Mesodermal cell (in vitro differentiated cells): Measurements from ENCODE around the gene GPN2.

ENCODE experiments used
- H3K27ac ChIP-seq: 2 replicates; pipeline ENCODE4 v1.7.0; 2013; ENCODE audit warnings: mild to moderate bottlenecking, low read depth, low read length, moderate library complexity; ENCODE audit not compliant: severe bottlenecking
- H3K36me3 ChIP-seq: 2 replicates; pipeline ENCODE4 v1.7.1; 2013; ENCODE audit warnings: mild to moderate bottlenecking, low read length, moderate library complexity; ENCODE audit not compliant: control insufficient read depth, insufficient read depth
- H3K4me1 ChIP-seq: one replicate; pipeline ENCODE4 v1.7.1; 2013; ENCODE audit warnings: mild to moderate bottlenecking, low read length; ENCODE audit not compliant: insufficient read depth, control insufficient read depth, poor library complexity, severe bottlenecking
- H3K4me3 ChIP-seq: 2 replicates; pipeline ENCODE4 v1.7.0; 2013; ENCODE audit warnings: low read length, control low read depth, mild to moderate bottlenecking; ENCODE audit not compliant: insufficient read depth, poor library complexity, severe bottlenecking; ENCODE audit errors: extremely low read depth
- H3K9me3 ChIP-seq: 2 replicates; pipeline ENCODE4 v1.7.1; 2013; ENCODE audit warnings: mild to moderate bottlenecking, low read length, moderate library complexity; ENCODE audit not compliant: control insufficient read depth
- WGBS, 2 experiments: methylation state at CpG; one replicate each; pipeline ENCODE4 v1.1.5; 2013; ENCODE audit warnings: missing lambda C conversion rate in 2 of 2; ENCODE audit not compliant: insufficient coverage in 2 of 2; 5-methylcytosine and 5-hydroxymethylcytosine counted together

The GPN2 gene

DNA sequence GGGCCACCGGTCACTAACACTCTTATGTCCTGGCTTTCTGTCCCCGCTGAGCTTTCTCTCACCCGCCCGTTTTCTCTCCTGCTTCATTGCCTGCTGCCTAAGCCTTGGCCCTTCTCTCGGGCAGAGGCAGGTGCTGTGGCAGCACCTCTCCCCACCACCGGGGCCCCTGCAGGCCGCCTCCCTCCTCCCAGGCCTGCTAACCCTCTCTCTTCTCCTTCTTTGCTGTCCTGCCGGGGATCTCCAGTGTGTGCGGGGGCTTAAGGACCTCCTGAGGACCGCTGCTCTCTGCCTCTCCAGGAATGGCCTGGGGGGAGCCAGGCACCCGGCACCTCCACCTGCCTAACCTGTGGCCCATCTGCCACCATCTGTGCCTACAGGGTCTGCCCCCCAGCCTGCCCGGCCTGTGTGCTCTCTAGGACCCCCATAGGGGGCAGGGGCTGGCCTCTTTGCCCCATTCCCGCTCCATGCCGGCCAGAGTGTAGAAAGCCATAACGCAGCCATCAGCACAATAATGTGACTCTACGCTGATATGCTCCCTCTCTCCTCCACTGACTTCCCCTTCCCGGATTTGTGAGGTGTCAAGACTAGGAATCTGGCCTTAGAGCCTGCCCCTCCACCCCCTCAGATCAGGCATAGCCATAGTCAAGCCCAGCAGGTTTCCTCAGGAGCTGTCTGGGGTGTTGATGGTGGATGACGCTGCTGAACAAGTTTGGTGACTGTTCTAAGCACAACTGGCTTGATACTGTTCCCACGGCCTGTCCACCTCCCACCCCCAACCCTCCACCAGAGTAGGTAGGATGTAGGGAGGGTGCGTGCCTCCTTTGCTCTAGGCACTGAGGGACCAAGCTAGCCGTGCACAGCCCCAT, 33.2 kb downstream of the GPN2 start:
- Histone ChIP-seq H3K27ac (no peak overlapping the region), H3K9me3 (no peaks in the 10 kb centered on the region), H3K4me1 (peaks cover 9% of the 10 kb centered on the region), H3K4me3 (no peak overlapping the region), H3K36me3 (peaks cover 38% of the 10 kb centered on the region)
- 86 to 91% methylated on average over 16 to 17 of the region's 21 CpGs for WGBS, 2 experiments

DNA sequence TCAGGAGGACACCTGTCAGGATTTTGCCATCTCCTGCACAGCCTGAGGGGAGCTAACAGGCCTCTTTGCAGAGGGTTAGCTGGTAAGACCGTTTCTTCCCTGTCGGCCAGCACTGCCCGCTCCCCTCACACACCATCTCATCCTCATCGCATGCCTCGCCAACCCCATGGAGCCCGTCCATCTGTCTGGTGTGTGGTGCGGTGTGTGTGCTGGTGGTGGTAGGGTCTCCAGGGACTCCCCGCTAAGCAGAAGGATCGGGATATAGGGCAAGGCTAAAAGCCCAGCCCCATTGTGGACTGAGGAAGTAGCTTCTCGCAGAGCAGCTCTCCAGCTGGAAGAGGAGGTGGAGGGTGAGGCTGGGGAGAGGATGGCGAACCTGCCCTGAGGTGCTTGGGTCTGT, 33.9 kb downstream of the GPN2 start:
- H3K4me1 ChIP-seq: peaks cover 4% of the 10 kb centered on the region
- H3K36me3 ChIP-seq: peaks cover 45% of the 10 kb centered on the region
- WGBS, 2 experiments: 81% methylated on average over 4 of the region's 11 CpGs
- no peaks in the 10 kb centered on the region for H3K9me3 ChIP-seq
- H3K4me3 ChIP-seq: no peak overlapping the region
- H3K27ac ChIP-seq: no peak overlapping the region

DNA sequence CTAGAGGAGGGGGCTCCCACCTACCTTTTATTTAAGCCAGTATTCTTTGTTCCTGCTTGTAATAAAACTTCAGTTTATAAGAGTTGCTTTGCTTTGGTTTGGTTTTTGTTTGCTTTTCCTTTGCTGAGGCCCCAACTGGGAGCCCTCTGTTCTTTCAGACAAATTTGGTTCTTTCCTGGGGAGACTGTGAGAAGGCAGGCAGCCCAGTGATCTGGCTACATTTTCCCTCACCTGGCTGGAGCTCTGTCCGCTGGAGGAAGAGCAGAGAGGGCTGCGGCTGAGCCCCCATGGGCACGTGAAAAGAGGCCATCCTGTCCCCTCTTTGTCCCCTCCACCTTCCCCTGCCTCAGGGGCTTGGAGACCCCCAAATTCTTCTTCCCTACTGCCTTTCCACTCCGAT, 34.4 kb downstream of the GPN2 start:
- no peak overlapping the region for H3K4me3 ChIP-seq
- WGBS, 2 experiments: 97 to 100% methylated on average over 4 of the region's 4 CpGs
- H3K9me3 ChIP-seq: no peaks in the 10 kb centered on the region
- H3K27ac ChIP-seq: no peak overlapping the region
- H3K4me1 ChIP-seq: no peaks in the 10 kb centered on the region
- peaks cover 50% of the 10 kb centered on the region for H3K36me3 ChIP-seq

DNA sequence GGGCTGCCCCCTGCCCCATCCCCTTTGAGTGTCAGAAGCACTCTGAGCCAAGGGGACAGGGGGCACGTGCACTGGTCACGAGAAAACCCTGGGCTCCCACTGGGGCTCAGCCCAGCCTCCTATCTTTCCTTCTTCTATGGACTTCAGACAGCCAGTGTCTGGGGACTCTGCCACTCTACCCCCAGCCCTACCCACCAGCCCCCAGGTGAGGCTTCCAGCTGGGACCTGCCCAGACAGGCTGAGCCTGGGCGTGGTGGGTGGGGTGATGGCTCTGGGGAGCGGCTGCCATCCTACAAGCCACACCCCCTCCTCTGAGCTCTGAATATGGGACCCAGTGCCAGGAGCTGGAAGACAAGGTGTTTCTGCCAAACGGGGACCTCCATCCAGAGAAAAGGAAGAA, 35.2 kb downstream of the GPN2 start:
- 96% methylated on average over 2 of the region's 5 CpGs; no CpG with 5 or more reads in 1 of the 2 experiments for WGBS, 2 experiments
- no peaks in the 10 kb centered on the region for H3K9me3 ChIP-seq
- no peak overlapping the region for H3K27ac ChIP-seq
- H3K4me1 ChIP-seq: no peaks in the 10 kb centered on the region
- H3K4me3 ChIP-seq: no peak overlapping the region
- peaks cover 57% of the 10 kb centered on the region for H3K36me3 ChIP-seq

DNA sequence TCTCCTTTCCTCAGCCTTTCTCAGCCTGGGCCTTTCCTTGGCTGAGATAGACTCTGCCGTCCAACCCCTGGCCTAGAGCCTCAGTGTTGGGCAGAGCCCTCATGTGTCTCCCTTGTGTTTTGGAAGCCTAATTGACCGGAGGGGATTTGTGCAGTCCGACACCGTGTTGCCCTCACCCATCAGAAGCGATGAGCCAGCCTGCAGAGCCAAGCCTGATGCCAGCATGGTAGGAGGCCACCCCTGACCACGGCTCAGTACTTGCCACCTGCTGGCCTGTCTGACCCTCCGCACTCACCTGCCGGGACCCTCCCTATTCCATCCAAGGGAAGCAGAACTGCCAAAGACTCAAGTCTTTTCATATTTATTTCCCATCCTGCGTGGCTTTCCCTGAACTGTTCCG, 36.5 kb downstream of the GPN2 start:
- H3K9me3 ChIP-seq: no peaks in the 10 kb centered on the region
- H3K4me1 ChIP-seq: no peaks in the 10 kb centered on the region
- peak overlapping the region; percentile 8 for H3K27ac ChIP-seq
- 93 to 97% methylated on average over 8 to 10 of the region's 10 CpGs for whole genome bisulfite sequencing, 2 experiments
- H3K4me3 ChIP-seq: no peak overlapping the region
- peaks cover 70% of the 10 kb centered on the region for H3K36me3 ChIP-seq

DNA sequence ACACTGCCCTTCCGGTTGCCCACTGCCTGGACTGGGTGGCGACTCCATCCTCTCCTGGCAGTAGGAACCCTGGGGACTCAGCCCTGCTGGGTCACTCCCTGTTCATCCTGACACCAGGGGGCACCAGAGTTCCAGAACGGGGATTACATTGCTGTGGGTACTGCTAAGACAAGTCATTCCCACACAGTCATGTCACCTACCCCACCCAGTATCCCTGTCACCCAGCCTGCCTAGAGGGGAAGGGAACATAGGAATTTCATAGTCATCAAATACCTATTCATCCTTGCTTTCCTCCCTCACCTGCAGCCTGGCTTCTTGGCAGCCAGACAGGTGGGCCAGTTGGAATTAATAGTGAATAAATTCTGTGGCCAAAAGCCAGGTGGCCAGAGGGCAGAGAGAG, 36.9 kb downstream of the GPN2 start:
- no peaks in the 10 kb centered on the region for H3K9me3 ChIP-seq
- no peaks in the 10 kb centered on the region for H3K4me1 ChIP-seq
- 62 to 73% methylated on average over 2 to 3 of the region's 3 CpGs for WGBS, 2 experiments
- H3K4me3 ChIP-seq: no peak overlapping the region
- peak overlapping the region; percentile 8 for H3K27ac ChIP-seq
- H3K36me3 ChIP-seq: peaks cover 74% of the 10 kb centered on the region

DNA sequence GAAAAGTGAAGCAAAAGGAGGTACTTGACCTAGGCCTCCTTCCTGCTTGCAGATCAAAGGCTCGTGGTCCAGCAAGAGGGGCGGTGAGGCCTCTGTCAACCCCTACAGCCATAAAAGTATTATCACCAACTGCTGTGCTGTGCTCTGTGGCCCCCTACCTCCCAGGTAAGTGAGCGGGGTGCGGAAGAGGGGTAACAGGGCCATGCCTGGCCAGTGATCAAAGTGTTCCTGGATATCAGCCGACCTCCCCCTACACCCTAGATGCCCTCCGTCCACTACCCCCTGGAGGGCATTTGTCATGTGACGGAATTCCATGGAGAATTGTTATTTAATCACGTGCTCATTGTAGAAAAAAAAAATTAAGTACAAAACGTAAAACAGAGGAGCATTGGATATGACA, 37.4 kb downstream of the GPN2 start:
- Histone ChIP-seq H3K27ac (no peak overlapping the region), H3K36me3 (peaks cover 78% of the 10 kb centered on the region), H3K4me3 (no peak overlapping the region), H3K9me3 (no peaks in the 10 kb centered on the region), H3K4me1 (no peaks in the 10 kb centered on the region)
- WGBS, 2 experiments: 72 to 85% methylated on average over 2 to 6 of the region's 9 CpGs

DNA sequence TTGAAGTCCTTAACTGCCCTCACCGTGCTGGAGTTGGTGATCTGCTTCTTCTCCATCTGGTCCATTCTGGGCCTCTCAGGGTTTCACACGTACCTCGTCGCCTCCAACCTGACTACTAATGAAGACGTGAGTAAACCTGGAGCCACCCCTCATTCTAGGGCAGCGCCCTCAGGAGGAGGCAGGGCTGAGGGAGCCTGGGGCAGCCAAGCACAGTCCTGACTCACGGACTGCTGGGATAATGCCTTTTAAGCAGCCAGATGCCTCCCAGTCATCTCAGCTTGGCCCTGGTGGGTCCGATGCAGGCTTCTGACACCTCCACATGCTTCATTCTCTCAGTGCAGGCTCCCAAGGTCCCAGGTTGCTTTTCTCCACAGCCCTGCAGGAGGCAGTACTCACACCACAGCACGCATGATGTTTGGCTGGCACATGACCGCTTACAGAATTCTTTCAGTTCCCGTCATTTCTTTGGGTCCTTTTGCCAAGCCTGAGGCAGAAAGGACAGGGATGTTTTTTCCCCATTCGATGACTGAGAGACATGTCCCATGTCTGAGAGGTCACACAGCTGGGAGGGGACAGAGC, 38.9 kb downstream of the GPN2 start:
- H3K4me3 ChIP-seq: no peak overlapping the region
- WGBS, 2 experiments: 91 to 94% methylated on average over 12 of the region's 12 CpGs
- no peaks in the 10 kb centered on the region for H3K9me3 ChIP-seq
- H3K27ac ChIP-seq: no peak overlapping the region
- H3K36me3 ChIP-seq: peaks cover 88% of the 10 kb centered on the region
- no peaks in the 10 kb centered on the region for H3K4me1 ChIP-seq

DNA sequence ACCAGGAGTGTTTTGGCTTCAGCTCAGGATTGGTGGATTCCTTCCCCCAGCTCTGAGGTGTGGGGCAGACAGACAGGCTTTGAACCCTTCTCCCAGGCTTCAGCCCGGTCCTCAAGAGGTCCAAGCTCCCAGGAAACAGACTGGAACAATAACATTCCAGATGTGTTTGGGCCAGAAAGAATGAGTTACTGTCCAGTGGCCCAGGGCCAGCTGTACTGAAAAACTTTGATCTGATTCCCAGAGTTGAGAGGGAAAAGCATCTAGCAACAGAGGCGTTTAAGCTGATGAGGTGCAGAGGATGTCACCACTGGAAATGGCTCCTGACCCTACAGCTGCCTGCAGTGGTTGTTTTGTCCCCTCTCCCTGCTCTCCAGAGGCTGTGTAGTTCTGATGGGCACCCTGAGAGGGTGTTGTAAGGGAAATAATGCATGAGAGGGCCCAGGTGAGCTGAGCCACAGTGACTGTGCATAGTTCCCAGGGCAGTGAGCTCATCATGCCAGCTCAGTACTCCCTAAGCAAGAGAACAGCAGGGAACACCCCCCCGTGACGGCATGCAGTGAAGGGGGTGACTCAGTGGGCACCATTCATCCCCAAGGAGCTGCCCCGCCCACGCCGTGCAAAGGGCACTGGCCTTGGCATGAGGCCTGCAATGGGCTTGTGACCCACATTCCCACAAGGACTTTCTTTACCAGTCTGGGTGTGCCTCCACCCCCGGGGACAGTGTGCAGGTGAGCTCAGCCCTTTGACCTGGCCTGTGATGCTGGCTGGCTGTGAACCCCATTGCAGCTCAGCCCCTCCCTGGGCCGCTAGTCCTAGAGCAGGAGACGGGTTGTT, 40.9 kb downstream of the GPN2 start:
- Histone ChIP-seq H3K27ac (no peak overlapping the region), H3K9me3 (no peaks in the 10 kb centered on the region), H3K36me3 (peaks cover 76% of the 10 kb centered on the region), H3K4me1 (no peaks in the 10 kb centered on the region), H3K4me3 (no peak overlapping the region)
- 90 to 96% methylated on average over 9 to 10 of the region's 10 CpGs for WGBS, 2 experiments

DNA sequence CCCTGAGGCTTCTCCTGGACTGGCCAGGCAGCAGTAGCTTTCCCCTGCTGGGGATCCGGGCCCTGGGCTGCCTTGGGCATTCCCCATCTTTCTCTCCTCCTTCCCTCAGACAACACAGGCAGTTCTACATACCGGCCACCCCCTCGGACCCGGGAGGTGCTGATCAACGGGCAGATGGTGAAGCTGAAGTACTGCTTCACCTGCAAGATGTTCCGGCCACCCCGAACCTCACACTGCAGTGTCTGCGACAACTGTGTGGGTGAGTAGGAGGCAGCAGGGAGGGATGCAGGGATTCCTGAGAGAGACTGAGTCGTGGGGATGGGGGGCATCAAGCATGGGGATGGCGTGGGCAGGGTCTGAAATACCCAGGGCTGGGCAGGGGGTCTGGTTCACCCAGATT, 41.6 kb downstream of the GPN2 start:
- Histone ChIP-seq H3K36me3 (peaks cover 73% of the 10 kb centered on the region), H3K4me1 (no peaks in the 10 kb centered on the region), H3K9me3 (no peaks in the 10 kb centered on the region), H3K4me3 (no peak overlapping the region), H3K27ac (no peak overlapping the region)
- WGBS, 2 experiments: 91 to 97% methylated on average over 5 to 10 of the region's 10 CpGs
